DND-41 (cell line): ENCODE measurements around the gene RCAN2.

Experiments
- ATAC-seq: fragments of 200-7000 bp; cut with Tn5 transposase; 3 replicates; pipeline ENCODE4 v1.9.1; 2021; ENCODE audit warnings: low read depth; ENCODE audit not compliant: insufficient read depth
- DNase-seq: peaks from one replicate; pipeline ENCODE4 v3.0.0-alpha.2; 2020
- H2AFZ ChIP-seq: 2 replicates; pipeline ENCODE4 v1.6.0; 2012; ENCODE audit warnings: low read depth, low read length
- H3K27ac ChIP-seq: 2 replicates; pipeline ENCODE4 v1.5.1; 2012; ENCODE audit warnings: low read length, inconsistent platforms
- H3K27me3 ChIP-seq: fragments of 200-600 bp; sonication (generic); 2 replicates; pipeline ENCODE4 v1.6.0; 2012; ENCODE audit warnings: low read length, mild to moderate bottlenecking, inconsistent platforms; ENCODE audit not compliant: insufficient read depth, poor library complexity
- H3K36me3 ChIP-seq: 2 replicates; pipeline ENCODE4 v1.5.1; 2012; ENCODE audit warnings: low read length, inconsistent platforms; ENCODE audit not compliant: insufficient read depth
- H3K4me1 ChIP-seq: 2 replicates; pipeline ENCODE4 v1.5.1; 2012; ENCODE audit warnings: mild to moderate bottlenecking, low read length; ENCODE audit not compliant: insufficient read depth
- H3K4me2 ChIP-seq: 2 replicates; pipeline ENCODE4 v1.6.0; 2012; ENCODE audit warnings: mild to moderate bottlenecking, moderate library complexity, low read length, inconsistent platforms; ENCODE audit not compliant: insufficient read depth
- H3K4me3 ChIP-seq, 2 experiments: fragments of 200-600 bp in 1 of 2; shearing (Covaris generic) in 1 of 2; 2 replicates each; pipeline ENCODE4 v1.5.1; 2012 to 2016; ENCODE audit warnings: inconsistent platforms in 2 of 2, low read length in 2 of 2, mild to moderate bottlenecking in 2 of 2, low read depth in 1 of 2, moderate library complexity in 1 of 2
- H3K79me2 ChIP-seq: 2 replicates; pipeline ENCODE4 v1.6.0; 2012; ENCODE audit warnings: low read length, inconsistent platforms; ENCODE audit not compliant: insufficient read depth
- H3K9ac ChIP-seq: 2 replicates; pipeline ENCODE4 v1.6.0; 2012; ENCODE audit warnings: low read depth, mild to moderate bottlenecking, inconsistent platforms, low read length, moderate library complexity
- H3K9me3 ChIP-seq: 2 replicates; pipeline ENCODE4 v1.5.1; 2012; ENCODE audit warnings: low read length, moderate library complexity, mild to moderate bottlenecking, inconsistent platforms; ENCODE audit not compliant: insufficient read depth, severe bottlenecking
- H4K20me1 ChIP-seq: 2 replicates; pipeline ENCODE4 v1.6.0; 2012; ENCODE audit warnings: low read length; ENCODE audit not compliant: insufficient read depth
- EZH2 ChIP-seq: IDR thresholded peaks from 3 replicates; pipeline ENCODE4 v1.6.1; 2012; ENCODE audit warnings: borderline replicate concordance, low read depth, mild to moderate bottlenecking, moderate library complexity, low read length, inconsistent platforms; ENCODE audit not compliant: severe bottlenecking
- TF ChIP-seq, protein P1 (sequence below): IDR thresholded peaks from 2 replicates; pipeline ENCODE4 v1.5.1; 2012; ENCODE audit warnings: borderline replicate concordance, low read length, moderate library complexity, mild to moderate bottlenecking; ENCODE audit not compliant: poor library complexity, severe bottlenecking; ENCODE audit errors: extremely low read depth

The RCAN2 gene

DNA sequence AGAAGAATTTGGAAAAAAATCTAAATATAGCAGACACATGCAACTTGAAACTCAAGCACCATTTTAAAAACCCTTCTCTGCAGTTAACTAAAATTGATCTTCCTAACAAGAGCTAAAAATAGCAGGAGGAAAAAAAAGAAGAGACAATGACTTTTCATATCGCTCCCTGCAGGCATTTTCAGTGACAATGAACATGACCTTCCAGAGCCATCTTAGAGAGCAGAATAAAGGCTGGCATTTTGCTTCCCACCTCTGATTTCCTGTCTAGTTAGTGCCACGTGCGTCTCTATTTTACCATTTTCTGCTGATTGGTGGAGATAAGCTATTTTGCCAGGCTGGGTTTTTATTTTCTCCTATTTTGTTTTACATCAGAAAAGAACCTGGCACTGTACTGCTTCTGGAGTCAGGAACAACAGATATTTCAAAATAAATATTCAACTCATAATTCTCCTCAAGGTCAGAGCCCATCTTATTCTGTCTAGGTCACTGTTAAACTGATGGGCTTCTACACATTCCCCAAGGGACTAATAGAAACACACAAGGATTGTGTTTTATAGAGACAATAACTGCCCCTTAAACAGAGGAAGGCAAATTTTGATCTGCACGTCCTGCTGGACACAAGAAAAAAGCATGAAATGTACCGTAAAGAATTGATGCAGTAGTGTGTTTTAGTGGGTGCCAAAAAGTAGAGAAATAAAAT is 250.2 kb downstream of the RCAN2 start:
- DNase-seq, result no peak

DNA sequence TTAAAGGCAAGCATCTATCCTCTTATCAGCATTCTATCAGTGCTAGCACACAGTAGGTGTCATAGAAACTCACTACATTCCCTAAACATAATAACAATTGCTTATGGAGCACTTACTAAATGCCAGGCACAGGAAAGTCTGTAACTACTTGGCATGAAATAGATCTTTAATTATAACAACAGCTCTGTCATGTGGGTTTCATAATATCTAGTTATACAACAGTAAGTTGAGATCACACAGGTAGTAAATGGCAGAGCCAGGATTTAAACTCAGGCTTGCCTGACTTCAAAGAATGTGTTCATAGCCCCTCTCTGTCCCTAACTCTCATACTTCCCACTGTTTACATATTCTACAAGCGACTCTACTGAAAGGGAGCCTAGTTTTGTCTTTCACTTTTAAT is 254.5 kb downstream of the RCAN2 start:
- H3K4me1 ChIP-seq, result no peaks in the 10 kb centered on the region
- no peak for ATAC-seq
- H3K9me3 ChIP-seq, result no peaks in the 10 kb centered on the region
- no peak overlapping the region for H2AFZ ChIP-seq
- peaks cover 26% of the 10 kb centered on the region for H3K27me3 ChIP-seq
- TF ChIP-seq EZH2, result no peak
- TF ChIP-seq, protein P1, sequence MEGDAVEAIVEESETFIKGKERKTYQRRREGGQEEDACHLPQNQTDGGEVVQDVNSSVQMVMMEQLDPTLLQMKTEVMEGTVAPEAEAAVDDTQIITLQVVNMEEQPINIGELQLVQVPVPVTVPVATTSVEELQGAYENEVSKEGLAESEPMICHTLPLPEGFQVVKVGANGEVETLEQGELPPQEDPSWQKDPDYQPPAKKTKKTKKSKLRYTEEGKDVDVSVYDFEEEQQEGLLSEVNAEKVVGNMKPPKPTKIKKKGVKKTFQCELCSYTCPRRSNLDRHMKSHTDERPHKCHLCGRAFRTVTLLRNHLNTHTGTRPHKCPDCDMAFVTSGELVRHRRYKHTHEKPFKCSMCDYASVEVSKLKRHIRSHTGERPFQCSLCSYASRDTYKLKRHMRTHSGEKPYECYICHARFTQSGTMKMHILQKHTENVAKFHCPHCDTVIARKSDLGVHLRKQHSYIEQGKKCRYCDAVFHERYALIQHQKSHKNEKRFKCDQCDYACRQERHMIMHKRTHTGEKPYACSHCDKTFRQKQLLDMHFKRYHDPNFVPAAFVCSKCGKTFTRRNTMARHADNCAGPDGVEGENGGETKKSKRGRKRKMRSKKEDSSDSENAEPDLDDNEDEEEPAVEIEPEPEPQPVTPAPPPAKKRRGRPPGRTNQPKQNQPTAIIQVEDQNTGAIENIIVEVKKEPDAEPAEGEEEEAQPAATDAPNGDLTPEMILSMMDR, result no peak
- H3K9ac ChIP-seq, result no peak overlapping the region
- no peaks in the 10 kb centered on the region for H3K36me3 ChIP-seq
- H4K20me1 ChIP-seq, result no peaks in the 10 kb centered on the region
- no peak overlapping the region for H3K27ac ChIP-seq
- H3K79me2 ChIP-seq, result no peaks in the 10 kb centered on the region
- H3K4me2 ChIP-seq, result no peak overlapping the region
- no peak for DNase-seq
- no peak overlapping the region for H3K4me3 ChIP-seq

More for the DNA sequence above, 250.2 kb downstream of the RCAN2 start:
- ATAC-seq, result no peak
- no peak overlapping the region for H3K4me3 ChIP-seq
- TF ChIP-seq, protein P1, result no peak
- no peak for TF ChIP-seq EZH2
- peaks cover 28% of the 10 kb centered on the region for H3K27me3 ChIP-seq
- H2AFZ ChIP-seq, result no peak overlapping the region
- H4K20me1 ChIP-seq, result no peaks in the 10 kb centered on the region
- H3K4me2 ChIP-seq, result no peak overlapping the region
- H3K36me3 ChIP-seq, result no peaks in the 10 kb centered on the region
- H3K27ac ChIP-seq, result no peak overlapping the region
- H3K9ac ChIP-seq, result no peak overlapping the region
- H3K9me3 ChIP-seq, result no peaks in the 10 kb centered on the region
- no peaks in the 10 kb centered on the region for H3K79me2 ChIP-seq
- H3K4me1 ChIP-seq, result no peaks in the 10 kb centered on the region

DNA sequence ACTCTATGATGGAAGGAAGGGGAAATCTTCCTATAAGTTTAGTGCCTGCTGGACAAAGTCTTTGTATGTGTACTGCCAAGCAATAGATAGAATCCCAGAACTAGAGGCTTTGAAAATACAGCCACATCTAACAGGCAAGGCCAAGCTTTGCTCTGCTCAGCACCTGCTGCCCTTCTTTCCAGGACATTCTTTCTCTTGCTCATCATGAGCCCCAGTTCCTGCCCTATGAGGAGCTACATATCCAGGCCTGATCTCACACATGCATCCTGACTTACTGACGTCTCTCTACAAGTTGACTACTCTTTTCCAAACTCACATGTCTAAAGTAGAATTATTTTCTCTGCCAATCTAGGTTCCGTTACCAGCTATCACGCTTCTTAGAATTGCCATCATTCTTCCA is 256.0 kb downstream of the RCAN2 start:
- Histone ChIP-seq H3K4me1 (no peaks in the 10 kb centered on the region), H3K27ac (no peak overlapping the region), H3K9ac (no peak overlapping the region), H3K4me2 (no peak overlapping the region), H3K4me3 (no peak overlapping the region), H3K27me3 (peaks cover 26% of the 10 kb centered on the region), H4K20me1 (no peaks in the 10 kb centered on the region), H2AFZ (no peak overlapping the region), H3K79me2 (no peaks in the 10 kb centered on the region), H3K36me3 (no peaks in the 10 kb centered on the region), H3K9me3 (no peaks in the 10 kb centered on the region)
- DNase-seq (no peak), ATAC-seq (no peak)
- TF ChIP-seq, protein P1, result no peak
- no peak for TF ChIP-seq EZH2

DNA sequence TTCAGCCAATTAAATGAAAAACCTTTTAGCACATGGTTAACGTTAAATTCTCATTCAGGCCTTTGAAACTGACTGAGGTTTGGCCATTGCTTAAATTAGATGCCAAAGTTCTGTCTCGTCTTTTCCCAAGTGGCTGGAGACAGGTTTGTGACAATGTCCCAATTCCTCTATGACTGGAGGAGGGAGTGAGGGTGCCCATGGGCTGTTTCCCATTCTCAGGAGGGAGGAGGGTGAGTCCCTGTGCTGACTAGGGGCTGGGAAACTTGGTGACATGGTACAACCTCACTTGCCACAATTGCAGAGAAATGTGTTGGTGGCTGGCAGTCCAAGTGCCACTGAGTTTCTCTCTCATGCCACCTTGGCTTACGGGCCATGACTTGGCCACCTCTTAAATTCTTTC is 256.5 kb downstream of the RCAN2 start:
- DNase-seq (no peak), ATAC-seq (no peak)
- H3K36me3 ChIP-seq, result no peaks in the 10 kb centered on the region
- H3K27ac ChIP-seq, result no peak overlapping the region
- H3K4me3 ChIP-seq, result no peak overlapping the region
- H2AFZ ChIP-seq, result no peak overlapping the region
- no peaks in the 10 kb centered on the region for H3K79me2 ChIP-seq
- H3K27me3 ChIP-seq, result peaks cover 23% of the 10 kb centered on the region
- H3K9ac ChIP-seq, result no peak overlapping the region
- no peaks in the 10 kb centered on the region for H3K4me1 ChIP-seq
- no peaks in the 10 kb centered on the region for H4K20me1 ChIP-seq
- TF ChIP-seq, protein P1, result no peak
- TF ChIP-seq EZH2, result no peak
- H3K4me2 ChIP-seq, result no peak overlapping the region
- H3K9me3 ChIP-seq, result no peaks in the 10 kb centered on the region
